PC-3 (cell line): ENCODE data around the gene L3MBTL4.

Experiments
- EZH2phosphoT487 ChIP-seq: fragments of 300-600 bp; sonication (generic); IDR thresholded peaks from 2 replicates; pipeline ENCODE4 v1.6.1; 2018; ENCODE audit warnings: mild to moderate bottlenecking, antibody characterized with exemption, low read length, borderline replicate concordance
- TF ChIP-seq, protein P1 (sequence below): fragments of 300-600 bp; sonication (generic); conservative IDR thresholded peaks from 2 replicates; pipeline ENCODE4 v1.5.1; 2017; ENCODE audit warnings: antibody characterized with exemption, low read depth, mild to moderate bottlenecking, low read length

GRCh38 chr18:6155707-6156106 is 259.0 kb downstream of the L3MBTL4 start:
- TF ChIP-seq EZH2phosphoT487 = no peak
- TF ChIP-seq, protein P1, sequence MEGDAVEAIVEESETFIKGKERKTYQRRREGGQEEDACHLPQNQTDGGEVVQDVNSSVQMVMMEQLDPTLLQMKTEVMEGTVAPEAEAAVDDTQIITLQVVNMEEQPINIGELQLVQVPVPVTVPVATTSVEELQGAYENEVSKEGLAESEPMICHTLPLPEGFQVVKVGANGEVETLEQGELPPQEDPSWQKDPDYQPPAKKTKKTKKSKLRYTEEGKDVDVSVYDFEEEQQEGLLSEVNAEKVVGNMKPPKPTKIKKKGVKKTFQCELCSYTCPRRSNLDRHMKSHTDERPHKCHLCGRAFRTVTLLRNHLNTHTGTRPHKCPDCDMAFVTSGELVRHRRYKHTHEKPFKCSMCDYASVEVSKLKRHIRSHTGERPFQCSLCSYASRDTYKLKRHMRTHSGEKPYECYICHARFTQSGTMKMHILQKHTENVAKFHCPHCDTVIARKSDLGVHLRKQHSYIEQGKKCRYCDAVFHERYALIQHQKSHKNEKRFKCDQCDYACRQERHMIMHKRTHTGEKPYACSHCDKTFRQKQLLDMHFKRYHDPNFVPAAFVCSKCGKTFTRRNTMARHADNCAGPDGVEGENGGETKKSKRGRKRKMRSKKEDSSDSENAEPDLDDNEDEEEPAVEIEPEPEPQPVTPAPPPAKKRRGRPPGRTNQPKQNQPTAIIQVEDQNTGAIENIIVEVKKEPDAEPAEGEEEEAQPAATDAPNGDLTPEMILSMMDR = no peak
